ENCODE measurements around the gene IL17RA.

DNA sequence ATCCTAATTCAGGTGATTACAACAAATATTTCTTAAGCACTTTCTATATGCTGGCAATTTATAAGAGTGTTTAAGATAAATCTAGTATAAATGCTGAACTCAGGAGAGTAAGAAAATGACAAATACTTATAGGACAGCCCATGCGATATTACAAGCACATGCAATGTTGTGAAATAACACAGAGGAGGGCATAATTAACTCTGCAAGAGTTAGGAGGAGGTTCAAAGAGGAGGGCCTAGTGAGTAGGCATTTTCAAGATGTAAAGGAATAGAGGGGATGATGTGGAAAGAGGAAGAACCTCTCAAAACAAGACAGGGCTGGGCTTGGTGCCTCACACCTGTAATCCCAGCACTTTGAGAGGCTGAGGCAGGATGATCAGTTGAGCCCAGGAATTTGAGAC, 37.1 kb upstream of the IL17RA start:
- TF ChIP-seq YY1 (tag by site-specific recombination; IDR thresholded peaks at IDR 0.05) (no peak), ZNF350 (tag by site-specific recombination; IDR thresholded peaks at IDR 0.05) (no peak), ZNF114 (tag by site-specific recombination; IDR thresholded peaks at IDR 0.05) (no peak), ZNF544 (tag by site-specific recombination; IDR thresholded peaks at IDR 0.05) (no peak), ZNF175 (tag by site-specific recombination; IDR thresholded peaks at IDR 0.05) (no peak), ZBTB7A (tag by site-specific recombination; IDR thresholded peaks at IDR 0.05; ENCODE audit: low read depth) (no peak), KLF7 (tag by site-specific recombination; IDR thresholded peaks at IDR 0.05; ENCODE audit: borderline replicate concordance) (no peak), ZNF777 (tag by site-specific recombination; IDR thresholded peaks at IDR 0.05; ENCODE audit: borderline replicate concordance) (no peak), ZNF792 (tag by site-specific recombination; IDR thresholded peaks at IDR 0.05) (no peak)
- TF ChIP-seq, protein P1, sequence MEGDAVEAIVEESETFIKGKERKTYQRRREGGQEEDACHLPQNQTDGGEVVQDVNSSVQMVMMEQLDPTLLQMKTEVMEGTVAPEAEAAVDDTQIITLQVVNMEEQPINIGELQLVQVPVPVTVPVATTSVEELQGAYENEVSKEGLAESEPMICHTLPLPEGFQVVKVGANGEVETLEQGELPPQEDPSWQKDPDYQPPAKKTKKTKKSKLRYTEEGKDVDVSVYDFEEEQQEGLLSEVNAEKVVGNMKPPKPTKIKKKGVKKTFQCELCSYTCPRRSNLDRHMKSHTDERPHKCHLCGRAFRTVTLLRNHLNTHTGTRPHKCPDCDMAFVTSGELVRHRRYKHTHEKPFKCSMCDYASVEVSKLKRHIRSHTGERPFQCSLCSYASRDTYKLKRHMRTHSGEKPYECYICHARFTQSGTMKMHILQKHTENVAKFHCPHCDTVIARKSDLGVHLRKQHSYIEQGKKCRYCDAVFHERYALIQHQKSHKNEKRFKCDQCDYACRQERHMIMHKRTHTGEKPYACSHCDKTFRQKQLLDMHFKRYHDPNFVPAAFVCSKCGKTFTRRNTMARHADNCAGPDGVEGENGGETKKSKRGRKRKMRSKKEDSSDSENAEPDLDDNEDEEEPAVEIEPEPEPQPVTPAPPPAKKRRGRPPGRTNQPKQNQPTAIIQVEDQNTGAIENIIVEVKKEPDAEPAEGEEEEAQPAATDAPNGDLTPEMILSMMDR (tag by site-specific recombination; IDR thresholded peaks at IDR 0.05): no peak
